GM12801 (cell line): ENCODE results near the gene PIEZO1.

Experiments used
- TF ChIP-seq, protein P1 (sequence below): IDR thresholded peaks from one replicate; pipeline ENCODE4 v1.5.1; 2011; ENCODE audit warnings: control low read depth; ENCODE audit not compliant: insufficient read length; ENCODE audit errors: extremely low read depth

PIEZO1 gene

DNA sequence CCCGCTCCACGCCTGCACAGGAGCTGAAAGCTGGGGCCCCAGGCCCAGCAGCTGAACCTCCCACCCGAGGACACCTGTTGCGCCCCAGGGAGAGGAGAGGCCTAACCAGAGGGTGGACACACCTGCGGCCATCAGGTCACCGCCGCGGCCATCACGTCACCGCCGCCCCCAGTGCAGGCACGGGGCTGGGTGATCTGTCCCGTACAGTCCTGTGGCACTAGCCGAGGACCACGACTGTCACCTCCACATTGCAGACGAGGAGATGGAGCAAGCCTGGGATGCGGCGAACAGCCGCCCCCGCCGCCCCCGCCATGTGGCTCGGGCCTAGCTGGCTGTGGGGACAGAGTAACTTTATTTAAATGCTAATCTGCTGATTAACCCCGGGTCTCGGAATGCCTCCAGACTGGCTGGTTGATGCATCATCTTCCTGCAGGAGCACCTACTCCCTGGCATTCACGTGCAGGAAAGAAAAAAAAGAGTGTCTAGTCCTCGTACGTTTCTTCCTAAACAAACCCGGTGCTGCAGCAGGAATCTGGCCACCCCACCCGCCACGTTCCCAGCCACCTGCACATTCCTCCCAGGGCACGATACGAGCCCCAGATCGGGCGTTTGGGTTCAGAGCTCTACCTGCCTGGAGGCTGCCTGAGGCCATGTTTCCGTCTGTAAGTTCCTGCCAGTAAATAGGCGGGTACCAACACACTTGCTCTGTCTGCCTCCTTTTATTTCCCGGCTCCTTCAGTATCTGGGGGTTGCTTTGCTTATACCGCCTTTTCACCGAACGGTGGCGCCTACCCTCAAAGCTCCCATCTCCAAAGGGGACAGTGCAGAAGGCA, 29.9 kb downstream of the PIEZO1 start:
- TF ChIP-seq, protein P1, sequence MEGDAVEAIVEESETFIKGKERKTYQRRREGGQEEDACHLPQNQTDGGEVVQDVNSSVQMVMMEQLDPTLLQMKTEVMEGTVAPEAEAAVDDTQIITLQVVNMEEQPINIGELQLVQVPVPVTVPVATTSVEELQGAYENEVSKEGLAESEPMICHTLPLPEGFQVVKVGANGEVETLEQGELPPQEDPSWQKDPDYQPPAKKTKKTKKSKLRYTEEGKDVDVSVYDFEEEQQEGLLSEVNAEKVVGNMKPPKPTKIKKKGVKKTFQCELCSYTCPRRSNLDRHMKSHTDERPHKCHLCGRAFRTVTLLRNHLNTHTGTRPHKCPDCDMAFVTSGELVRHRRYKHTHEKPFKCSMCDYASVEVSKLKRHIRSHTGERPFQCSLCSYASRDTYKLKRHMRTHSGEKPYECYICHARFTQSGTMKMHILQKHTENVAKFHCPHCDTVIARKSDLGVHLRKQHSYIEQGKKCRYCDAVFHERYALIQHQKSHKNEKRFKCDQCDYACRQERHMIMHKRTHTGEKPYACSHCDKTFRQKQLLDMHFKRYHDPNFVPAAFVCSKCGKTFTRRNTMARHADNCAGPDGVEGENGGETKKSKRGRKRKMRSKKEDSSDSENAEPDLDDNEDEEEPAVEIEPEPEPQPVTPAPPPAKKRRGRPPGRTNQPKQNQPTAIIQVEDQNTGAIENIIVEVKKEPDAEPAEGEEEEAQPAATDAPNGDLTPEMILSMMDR, result no peak

DNA sequence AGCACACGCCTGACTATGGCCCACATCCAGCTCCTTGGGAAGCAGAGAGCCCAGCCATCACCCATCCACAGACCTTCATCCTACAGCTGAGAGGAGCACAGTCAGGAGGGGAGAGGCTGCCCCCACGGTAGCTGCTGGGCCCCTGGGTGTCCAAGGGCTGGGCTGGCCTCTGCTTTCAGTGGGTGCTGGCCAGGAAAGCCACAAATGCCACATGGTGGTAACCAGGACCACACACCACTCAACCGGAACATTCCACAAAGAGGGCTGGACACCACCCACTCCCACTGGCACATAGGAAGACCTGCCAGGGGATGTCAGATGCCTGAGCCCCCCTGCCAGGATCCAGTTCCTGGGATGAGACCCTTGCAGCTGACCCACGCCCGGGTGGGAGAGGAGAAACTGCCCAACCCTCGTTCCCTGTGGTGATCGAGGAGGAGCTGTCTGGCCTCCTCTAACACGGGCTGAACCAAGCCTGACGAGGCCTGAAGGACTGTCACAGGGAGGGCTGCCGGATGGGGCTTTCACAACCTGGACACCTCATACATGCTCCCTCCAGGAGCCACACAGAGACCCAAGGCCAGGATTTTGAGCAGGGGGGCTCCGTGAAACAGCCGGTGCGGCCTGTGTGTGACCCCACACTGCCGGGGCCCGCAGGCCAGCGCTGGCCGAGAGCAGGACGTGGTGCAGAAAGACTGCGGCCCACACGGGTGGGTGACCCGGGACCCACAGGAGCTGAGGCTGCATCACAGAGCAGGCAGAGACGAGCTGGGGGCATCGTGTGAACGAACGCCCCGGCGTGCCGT, 30.7 kb downstream of the PIEZO1 start:
- TF ChIP-seq, protein P1, result no peak

DNA sequence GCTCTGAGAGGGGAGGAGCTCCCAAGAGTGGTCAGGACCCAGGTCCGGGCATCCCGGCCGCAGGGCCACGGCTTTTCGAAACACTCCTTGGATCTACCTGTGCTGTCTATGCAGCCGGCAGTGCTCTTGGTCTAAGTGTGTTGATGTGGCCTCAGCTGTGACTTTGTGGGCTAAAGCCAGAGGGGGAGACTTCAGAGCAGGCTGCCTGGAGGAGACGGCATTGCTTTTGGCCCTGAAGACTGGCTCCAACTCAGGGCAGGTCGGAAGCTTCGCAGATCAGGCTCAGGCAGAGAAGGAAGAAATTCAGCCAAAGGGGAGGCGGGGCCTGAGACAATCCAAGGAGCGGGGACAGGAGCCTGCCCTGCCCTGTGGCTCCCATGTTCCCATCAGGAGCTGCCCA, 31.4 kb downstream of the PIEZO1 start:
- TF ChIP-seq, protein P1, result no peak

DNA sequence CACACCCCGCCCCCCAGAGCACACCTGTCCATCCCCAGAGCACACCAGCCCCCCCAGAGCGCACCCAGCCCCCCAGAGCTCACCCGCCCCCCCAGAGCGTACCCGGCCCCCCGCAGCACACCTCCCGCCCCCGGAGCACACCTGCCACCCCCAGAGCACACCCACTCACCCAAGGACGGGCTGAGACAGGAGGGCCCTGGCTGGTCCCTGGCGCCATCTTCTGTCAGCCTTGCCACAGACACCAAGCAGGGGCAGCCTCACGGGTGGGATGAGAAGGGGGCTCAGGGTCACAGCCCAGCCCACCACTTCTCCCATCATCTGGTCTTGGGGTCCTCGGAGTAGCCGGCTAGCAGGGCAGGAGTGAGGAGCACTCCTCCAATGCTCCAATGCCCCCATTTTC, 31.8 kb downstream of the PIEZO1 start:
- TF ChIP-seq, protein P1, result no peak

DNA sequence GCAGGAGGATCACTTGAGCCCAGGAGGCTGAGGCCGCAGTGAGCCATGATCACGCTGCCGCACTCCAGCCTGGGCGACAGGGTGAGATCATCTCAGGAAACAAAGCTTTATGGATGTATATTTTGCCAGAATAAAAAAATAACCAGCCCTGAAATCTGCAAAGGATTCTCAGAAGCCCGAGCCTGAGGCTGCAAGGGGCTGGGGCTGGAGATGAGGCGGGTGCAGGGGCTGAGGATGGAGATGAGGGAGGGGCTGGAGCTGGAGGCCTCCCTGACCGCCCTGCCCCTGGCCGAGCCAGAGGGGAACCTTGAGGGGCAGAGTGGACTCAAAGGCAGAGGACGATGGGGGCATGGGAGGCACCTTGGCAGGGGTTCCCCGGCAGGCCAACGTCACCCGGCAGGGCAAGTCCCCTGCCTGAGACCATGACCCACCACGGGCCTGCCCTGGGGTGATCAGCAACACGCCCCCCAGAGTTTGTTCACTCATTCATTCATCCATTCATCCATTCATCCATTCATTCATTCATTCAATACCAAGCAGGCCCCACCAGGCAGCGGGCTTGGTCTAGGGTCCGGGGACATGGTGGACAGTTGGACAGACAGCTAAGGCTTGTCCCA, 32.5 kb downstream of the PIEZO1 start:
- TF ChIP-seq, protein P1, result no peak

DNA sequence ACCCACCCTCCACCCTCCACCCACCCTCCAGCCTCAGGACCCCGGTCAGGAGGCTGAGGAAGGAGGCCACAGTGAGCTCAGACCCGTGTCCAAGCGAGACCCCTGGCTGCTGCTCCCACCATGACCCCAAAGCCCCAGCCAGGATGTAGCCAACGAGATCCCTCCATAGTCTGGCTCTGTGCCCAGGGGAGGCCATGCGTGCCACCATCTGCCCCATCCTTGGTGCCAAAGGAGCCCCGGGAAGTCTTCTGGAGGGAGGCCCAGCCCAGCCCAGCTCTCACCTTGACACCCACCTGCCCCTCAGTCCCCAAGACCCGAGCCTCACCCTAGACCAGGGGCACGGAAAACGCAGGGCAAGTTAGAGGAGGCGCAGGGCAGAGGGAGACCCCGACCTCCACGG, 34.2 kb downstream of the PIEZO1 start:
- TF ChIP-seq, protein P1, result no peak

DNA sequence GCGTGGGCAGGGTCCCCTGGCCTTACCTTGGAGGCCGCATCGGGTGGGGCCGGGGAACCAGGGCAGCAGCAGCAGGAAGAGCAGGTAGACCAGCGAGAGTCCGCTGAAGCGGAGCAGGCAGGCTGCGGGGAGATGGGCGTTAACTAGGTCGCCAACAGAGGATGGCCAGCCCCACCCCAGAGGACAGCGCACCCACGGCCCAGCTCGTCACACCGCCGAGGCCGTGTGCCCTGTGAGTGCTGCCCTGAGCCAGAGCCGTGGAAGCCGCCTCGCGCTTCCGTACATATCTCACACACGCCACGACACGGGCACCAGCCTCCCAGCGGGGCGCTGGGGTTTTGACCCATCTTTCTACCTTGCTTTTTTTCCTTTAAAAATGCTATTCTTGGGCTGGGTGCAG, 35.7 kb downstream of the PIEZO1 start:
- TF ChIP-seq, protein P1, result no peak
